Osteoblast (primary cell): ENCODE results near the gene MUC15. TPM values are rescaled to one million over a fixed set of nuclear protein-coding genes. Genes with fewer than 3 reads are reported as not detected.

ENCODE experiments used
- DNase-seq: peaks from one replicate; pipeline ENCODE4 v3.0.0; 2011; ENCODE audit warnings: low spot score, mixed read lengths; ENCODE audit not compliant: insufficient read length; ENCODE audit errors: missing footprints
- H2AFZ ChIP-seq: 2 replicates; pipeline ENCODE4 v1.6.0; 2011; ENCODE audit warnings: mild to moderate bottlenecking, low read length
- H3K27ac ChIP-seq: 2 replicates; pipeline ENCODE4 v1.5.1; 2011; ENCODE audit warnings: mild to moderate bottlenecking, low read depth, low read length, moderate library complexity
- H3K27me3 ChIP-seq: 2 replicates; pipeline ENCODE4 v1.6.0; 2012; ENCODE audit warnings: mild to moderate bottlenecking, control low read depth, inconsistent platforms, low read length, moderate library complexity; ENCODE audit not compliant: insufficient read depth
- H3K36me3 ChIP-seq: 2 replicates; pipeline ENCODE4 v1.5.1; 2011; ENCODE audit warnings: mild to moderate bottlenecking, low read length, control low read depth, moderate library complexity; ENCODE audit not compliant: insufficient read depth
- H3K4me1 ChIP-seq: 2 replicates; pipeline ENCODE4 v1.5.1; 2011; ENCODE audit warnings: mild to moderate bottlenecking, low read length, control low read depth, moderate library complexity; ENCODE audit not compliant: insufficient read depth
- H3K4me2 ChIP-seq: 2 replicates; pipeline ENCODE4 v1.6.0; 2011; ENCODE audit warnings: mild to moderate bottlenecking, low read length; ENCODE audit not compliant: insufficient read depth
- H3K4me3 ChIP-seq: fragments of 200-600 bp; sonication (generic); 3 replicates; pipeline ENCODE4 v1.5.1; 2012; ENCODE audit warnings: mild to moderate bottlenecking, low read length, inconsistent platforms; ENCODE audit not compliant: insufficient read depth
- H3K79me2 ChIP-seq: 2 replicates; pipeline ENCODE4 v1.6.0; 2012; ENCODE audit warnings: mild to moderate bottlenecking, low read length, control low read depth, inconsistent platforms; ENCODE audit not compliant: insufficient read depth
- H3K9me3 ChIP-seq: 2 replicates; pipeline ENCODE4 v1.5.1; 2011; ENCODE audit warnings: low read depth, low read length, control low read depth
- H4K20me1 ChIP-seq: 2 replicates; pipeline ENCODE4 v1.6.0; 2012; ENCODE audit warnings: mild to moderate bottlenecking, low read length, control low read depth; ENCODE audit not compliant: insufficient read depth
- CTCF ChIP-seq: IDR thresholded peaks from 2 replicates; pipeline ENCODE4 v1.5.1; 2011; ENCODE audit warnings: mild to moderate bottlenecking, low read depth, low read length, moderate library complexity; ENCODE audit errors: extremely low read depth
- total RNA-seq: library from RNA; depleted of rRNA; stranded (reverse); fragments of >200 nt; gene quantifications from 2 replicates; pipeline ENCODE4 v1.2.3, GENCODE V29; 2012

MUC15 gene
- total RNA-seq, 1 donor = not detected

DNA sequence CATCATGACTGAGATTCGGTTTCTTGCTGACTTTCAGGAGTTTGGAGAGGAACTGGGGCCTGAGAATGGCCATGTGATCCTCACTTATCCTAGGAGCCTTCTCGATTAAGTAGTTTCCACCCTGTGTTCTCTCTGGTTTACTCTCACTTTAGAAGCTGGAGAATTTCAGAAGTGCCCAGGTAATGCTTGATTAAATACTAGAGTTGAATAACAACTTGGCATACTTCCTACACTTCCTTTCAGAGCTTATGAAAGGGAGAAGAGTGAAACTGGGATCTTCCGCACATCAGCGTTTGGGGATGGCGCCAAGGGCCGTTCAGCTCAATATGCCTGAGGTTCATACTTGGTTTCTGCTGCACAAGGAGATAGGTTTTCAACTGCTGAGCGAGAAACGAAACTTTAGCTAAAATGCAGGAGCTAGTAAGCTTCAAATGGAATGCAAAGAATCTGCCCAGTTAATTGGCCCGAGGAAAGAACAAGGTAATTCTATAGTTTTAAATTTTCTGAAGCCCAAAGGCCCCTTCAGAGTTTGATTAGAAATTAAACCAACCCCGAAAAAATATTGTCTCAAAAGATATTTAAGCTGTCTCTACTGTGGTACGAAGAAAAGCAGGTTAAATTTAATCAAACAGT is 823 bp upstream of the MUC15 start:
- Histone ChIP-seq H3K79me2 (no peaks in the 10 kb centered on the region), H3K9me3 (no peaks in the 10 kb centered on the region), H2AFZ (peak overlapping the region; percentile 22), H3K36me3 (no peaks in the 10 kb centered on the region), H3K27ac (no peak overlapping the region), H4K20me1 (no peaks in the 10 kb centered on the region), H3K4me3 (no peak overlapping the region), H3K4me2 (no peak overlapping the region), H3K27me3 (no peaks in the 10 kb centered on the region), H3K4me1 (no peaks in the 10 kb centered on the region)
- DNase-seq = no peak
- TF ChIP-seq CTCF = no peak

GRCh38 chr11:26569646-26570045 is 2.4 kb downstream of the MUC15 start:
- no peak for DNase-seq
- Histone ChIP-seq H3K4me1 (no peaks in the 10 kb centered on the region), H4K20me1 (no peaks in the 10 kb centered on the region), H3K9me3 (no peaks in the 10 kb centered on the region), H2AFZ (no peak overlapping the region), H3K27me3 (no peaks in the 10 kb centered on the region), H3K79me2 (no peaks in the 10 kb centered on the region), H3K4me2 (no peak overlapping the region), H3K36me3 (no peaks in the 10 kb centered on the region), H3K4me3 (no peak overlapping the region), H3K27ac (no peak overlapping the region)
- no peak for TF ChIP-seq CTCF

DNA sequence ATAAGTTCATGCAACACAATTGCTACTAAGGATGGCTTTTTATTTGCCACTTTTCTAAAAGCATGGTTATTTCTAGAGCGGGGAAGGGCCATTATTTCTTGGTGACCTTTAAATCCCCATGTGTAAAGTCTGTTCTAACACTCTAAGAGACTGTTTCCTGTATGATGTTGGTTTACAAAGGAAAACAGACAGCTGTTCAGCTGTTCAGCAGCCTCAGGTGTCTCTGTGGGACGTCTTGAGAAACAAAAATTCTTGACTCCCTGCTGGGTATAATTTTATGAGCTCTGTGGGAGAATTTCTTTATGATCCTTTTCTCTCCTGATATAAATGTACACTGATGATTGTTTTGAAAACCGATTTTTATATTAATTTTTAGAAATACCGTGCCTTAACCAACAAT is 13.9 kb downstream of the MUC15 start:
- Histone ChIP-seq H3K27ac (no peak overlapping the region), H4K20me1 (no peaks in the 10 kb centered on the region), H3K36me3 (no peaks in the 10 kb centered on the region), H3K4me1 (no peaks in the 10 kb centered on the region), H3K27me3 (no peaks in the 10 kb centered on the region), H2AFZ (no peak overlapping the region), H3K4me2 (no peak overlapping the region), H3K9me3 (no peaks in the 10 kb centered on the region), H3K4me3 (no peak overlapping the region), H3K79me2 (no peaks in the 10 kb centered on the region)
- DNase-seq = no peak
- no peak for TF ChIP-seq CTCF

DNA sequence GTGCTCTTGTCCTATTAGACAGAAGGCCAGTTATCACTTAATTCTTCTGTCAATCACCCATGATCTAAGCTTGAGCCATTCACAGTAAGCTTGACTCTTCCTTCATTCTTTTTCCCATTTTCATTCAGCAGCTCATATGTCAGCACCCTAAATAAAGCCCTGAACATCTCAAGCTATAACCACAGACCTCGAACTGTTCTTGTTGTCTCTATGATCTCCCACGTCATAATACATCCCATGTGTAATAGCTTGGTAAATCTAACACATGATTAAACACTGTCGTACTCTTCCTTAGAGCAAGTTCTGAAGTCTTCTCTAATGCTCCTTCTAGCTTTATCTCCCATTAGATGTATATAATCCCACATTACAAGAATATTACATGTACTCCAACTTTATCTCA is 14.4 kb downstream of the MUC15 start:
- H3K79me2 ChIP-seq = no peaks in the 10 kb centered on the region
- H2AFZ ChIP-seq = no peak overlapping the region
- no peaks in the 10 kb centered on the region for H3K9me3 ChIP-seq
- H3K4me2 ChIP-seq = no peak overlapping the region
- no peaks in the 10 kb centered on the region for H4K20me1 ChIP-seq
- TF ChIP-seq CTCF = no peak
- H3K4me1 ChIP-seq = no peaks in the 10 kb centered on the region
- no peak overlapping the region for H3K27ac ChIP-seq
- no peaks in the 10 kb centered on the region for H3K36me3 ChIP-seq
- no peaks in the 10 kb centered on the region for H3K27me3 ChIP-seq
- no peak for DNase-seq
- H3K4me3 ChIP-seq = no peak overlapping the region
